Fibroblast of villous mesenchyme (primary cell): Measurements from ENCODE around the gene PAPSS1. TPM values are rescaled to one million over a fixed set of nuclear protein-coding genes. Genes with fewer than 3 reads are reported as not detected.

ENCODE experiments used
- DNase-seq: peaks from one replicate; pipeline ENCODE4 v3.0.0-alpha.2; 2010; ENCODE audit warnings: low read depth
- H3K4me3 ChIP-seq: 2 replicates; pipeline ENCODE4 v1.5.1; 2011; ENCODE audit warnings: low read depth, mild to moderate bottlenecking, low read length
- total RNA-seq: library from RNA; depleted of rRNA; stranded (reverse); fragments of >200 nt; gene quantifications from 2 replicates; pipeline ENCODE4 v1.2.3, GENCODE V29; 2012
- TF ChIP-seq, protein P1 (sequence below): IDR thresholded peaks from 2 replicates; pipeline ENCODE4 v1.5.1; 2012; ENCODE audit warnings: low read depth, mild to moderate bottlenecking, low read length; ENCODE audit not compliant: insufficient read depth

PAPSS1 gene
- total RNA-seq, result 53.1 and 78.6 TPM in 2 replicates

DNA sequence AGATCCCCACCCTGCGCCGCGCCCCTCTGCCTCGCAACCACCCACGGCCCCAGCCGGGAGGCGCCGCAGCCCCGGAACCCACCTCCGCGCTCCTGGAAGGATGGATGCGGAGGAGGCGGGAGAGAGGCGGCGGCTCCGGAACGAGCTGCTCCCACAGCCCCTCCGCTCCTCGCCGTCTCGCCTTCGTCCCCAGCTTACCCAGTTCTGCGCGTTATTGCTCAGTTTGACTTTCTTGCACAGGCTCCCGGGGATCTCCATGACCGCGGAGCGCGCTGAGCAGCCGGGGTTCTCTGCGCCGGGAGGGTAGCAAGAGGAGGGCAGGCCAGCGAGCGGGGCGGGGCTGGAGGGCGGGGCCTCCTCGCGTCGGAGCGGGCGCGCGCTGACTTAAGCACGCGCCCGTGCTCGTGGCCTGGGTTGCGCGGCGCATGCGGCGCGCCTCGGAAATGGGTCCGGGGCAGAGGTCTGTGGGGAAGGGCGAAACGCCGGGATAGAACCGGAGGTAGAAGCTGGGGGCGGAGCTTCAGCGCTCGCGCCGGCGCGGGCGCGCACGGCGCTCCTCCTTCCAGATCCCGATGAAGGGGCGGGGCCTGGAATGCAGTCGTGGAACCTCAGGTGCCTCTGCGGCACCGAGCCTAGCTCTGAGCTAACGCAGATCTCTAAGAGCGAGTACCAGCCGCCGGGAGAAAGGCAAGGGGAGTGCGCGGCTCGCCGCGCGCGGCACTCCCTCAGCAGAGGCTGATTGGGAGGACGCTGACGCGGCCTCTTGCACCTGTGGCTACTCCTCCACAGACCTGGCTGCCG is at the start of gene PAPSS1:
Gene PAPSS1, minus strand, starts transcription at position 313 of the 801 bp plus-strand sequence. Its CDS starts 55 bp downstream, at position 258.
- peak; percentile 98 for DNase-seq
- TF ChIP-seq, protein P1, sequence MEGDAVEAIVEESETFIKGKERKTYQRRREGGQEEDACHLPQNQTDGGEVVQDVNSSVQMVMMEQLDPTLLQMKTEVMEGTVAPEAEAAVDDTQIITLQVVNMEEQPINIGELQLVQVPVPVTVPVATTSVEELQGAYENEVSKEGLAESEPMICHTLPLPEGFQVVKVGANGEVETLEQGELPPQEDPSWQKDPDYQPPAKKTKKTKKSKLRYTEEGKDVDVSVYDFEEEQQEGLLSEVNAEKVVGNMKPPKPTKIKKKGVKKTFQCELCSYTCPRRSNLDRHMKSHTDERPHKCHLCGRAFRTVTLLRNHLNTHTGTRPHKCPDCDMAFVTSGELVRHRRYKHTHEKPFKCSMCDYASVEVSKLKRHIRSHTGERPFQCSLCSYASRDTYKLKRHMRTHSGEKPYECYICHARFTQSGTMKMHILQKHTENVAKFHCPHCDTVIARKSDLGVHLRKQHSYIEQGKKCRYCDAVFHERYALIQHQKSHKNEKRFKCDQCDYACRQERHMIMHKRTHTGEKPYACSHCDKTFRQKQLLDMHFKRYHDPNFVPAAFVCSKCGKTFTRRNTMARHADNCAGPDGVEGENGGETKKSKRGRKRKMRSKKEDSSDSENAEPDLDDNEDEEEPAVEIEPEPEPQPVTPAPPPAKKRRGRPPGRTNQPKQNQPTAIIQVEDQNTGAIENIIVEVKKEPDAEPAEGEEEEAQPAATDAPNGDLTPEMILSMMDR, result no peak
- H3K4me3 ChIP-seq, result peak within 1 kb of the TSS; percentile 93

DNA sequence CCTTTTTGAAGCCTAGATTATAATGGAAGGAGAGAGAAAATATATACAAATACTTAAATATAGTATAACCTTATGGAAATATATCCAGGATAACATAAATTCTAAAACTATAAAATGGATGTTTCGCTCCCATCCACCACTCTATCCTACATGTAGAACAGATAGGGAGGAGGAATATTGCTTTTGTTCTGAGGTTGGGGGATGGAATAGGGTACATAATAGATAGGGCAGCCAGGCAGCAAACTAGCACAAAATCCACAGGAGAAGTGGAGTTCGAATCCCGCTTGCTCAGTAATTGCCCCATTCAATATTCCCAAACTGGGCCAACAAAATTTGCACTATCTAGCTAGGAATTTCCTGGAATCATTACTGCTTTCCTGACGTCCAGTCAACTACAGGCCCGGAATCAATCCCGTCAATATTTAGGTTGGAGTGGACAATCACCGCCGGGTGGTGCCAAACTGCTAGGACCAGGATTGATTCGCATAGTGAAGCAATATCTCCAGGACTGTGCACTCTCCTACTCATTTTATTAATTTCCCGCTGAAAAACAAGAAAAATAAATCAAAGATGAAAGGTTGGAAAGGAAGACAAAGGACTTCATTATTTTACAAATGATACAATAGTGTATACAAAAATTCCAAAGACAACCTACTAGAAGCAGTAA is 40.4 kb upstream of the PAPSS1 start:
- peak; percentile 13 for DNase-seq
- TF ChIP-seq, protein P1, result peak; percentile 36
- no peak overlapping the region for H3K4me3 ChIP-seq

DNA sequence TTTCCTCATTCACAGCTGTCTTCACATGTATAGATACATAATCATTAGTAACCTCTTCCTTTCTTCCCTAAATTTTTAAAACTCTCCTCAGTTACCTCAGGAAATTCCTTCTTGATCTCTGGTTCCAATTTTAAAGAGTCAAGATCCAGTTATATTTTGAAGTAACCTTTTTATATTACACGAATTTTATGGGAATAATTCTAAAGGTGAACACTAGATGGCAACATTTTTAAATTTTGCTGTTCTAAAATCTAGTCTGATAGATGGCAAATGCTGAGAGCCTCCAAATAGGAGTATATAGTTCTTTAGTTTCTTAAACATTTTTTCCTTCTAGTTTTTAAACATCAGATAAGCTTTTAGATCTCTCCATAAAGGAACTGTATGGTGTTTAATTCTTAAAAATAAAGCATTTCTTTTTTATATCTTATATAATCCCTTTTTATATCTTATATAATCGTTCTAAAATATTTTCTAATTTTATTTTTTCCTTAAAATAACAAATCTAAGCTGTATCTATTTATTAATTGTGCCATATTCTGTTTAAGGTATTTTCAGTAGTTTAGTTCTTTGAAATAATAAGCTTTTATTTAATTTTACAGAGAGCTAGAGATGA is 37.9 kb upstream of the PAPSS1 start:
- no peak overlapping the region for H3K4me3 ChIP-seq
- TF ChIP-seq, protein P1, result peak; percentile 44
- peak; percentile 54 for DNase-seq

DNA sequence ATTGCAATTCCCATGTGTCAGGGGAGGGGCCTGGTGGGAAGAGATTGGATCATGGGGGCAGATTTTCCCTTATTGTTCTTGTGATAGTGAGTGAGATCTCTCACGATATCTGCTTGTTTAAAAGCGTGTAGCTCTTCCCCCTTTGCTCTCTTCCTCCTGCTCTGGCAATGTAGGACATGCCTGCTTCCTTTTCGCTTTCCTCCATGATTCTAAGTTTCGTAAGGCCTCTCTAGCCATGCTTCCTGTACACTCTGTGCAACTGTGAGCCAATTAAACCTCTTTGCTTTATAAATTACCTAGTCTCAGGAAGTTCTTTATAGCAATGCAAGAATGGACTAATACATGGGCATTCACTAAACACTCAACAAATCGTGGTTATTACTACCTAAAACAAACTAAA is 37.2 kb upstream of the PAPSS1 start:
- no peak overlapping the region for H3K4me3 ChIP-seq
- TF ChIP-seq, protein P1, result no peak
- no peak for DNase-seq

DNA sequence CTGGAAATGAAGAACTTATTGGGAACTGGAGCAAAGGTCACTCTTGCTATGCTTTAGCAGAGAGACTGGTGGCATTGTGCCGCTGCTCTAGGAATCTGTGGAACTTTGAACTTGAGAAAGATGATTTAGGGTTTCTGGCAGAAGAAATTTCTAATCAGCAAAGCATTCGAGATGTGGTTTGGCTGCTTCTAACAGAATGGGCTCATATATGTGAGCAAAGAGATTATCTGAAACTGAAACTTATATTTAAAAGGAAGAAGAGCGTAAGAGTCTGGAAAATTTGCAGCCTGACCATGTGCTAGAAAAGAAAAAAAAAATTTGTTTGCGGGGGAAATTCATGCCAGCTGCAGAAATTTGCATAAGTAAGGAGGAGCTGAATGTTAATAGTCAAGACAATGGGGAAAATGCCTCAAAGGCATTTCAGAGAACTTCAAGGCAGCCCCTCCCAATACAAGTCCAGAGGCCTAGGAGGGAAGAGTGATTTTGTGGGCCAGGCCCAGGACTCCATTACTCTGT is 35.9 kb upstream of the PAPSS1 start:
- H3K4me3 ChIP-seq, result no peak overlapping the region
- TF ChIP-seq, protein P1, result no peak
- peak; percentile 73 for DNase-seq

DNA sequence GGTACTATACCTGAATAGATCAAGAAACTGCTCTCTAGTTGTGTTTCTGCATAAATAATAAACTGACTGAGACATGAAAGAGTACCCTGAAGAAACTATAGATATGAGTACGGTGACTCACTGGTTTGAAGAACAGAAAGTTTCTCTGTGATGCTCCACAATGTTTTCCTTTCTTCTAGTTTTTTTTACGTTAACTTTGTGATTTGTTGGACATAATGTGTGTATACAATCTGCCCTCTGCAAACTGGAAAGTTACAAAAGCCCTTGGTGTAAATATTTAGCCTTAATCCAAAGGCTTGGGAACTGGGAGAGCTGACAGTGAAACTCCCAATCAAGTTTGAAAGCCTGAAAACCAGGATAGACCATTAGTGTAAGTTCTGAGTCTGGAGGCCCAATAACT is 31.6 kb upstream of the PAPSS1 start:
- TF ChIP-seq, protein P1, result no peak
- no peak overlapping the region for H3K4me3 ChIP-seq
- DNase-seq, result peak; percentile 37
